HG03442 (cell line): ENCODE measurements around the gene EHD1.

Experiments
- ATAC-seq: cut with Tn5 transposase; IDR thresholded peaks from one replicate; pipeline ENCODE4 v1.9.1; 2021; ENCODE audit warnings: mild to moderate bottlenecking, moderate library complexity; ENCODE audit not compliant: unreplicated experiment

Gene EHD1

DNA sequence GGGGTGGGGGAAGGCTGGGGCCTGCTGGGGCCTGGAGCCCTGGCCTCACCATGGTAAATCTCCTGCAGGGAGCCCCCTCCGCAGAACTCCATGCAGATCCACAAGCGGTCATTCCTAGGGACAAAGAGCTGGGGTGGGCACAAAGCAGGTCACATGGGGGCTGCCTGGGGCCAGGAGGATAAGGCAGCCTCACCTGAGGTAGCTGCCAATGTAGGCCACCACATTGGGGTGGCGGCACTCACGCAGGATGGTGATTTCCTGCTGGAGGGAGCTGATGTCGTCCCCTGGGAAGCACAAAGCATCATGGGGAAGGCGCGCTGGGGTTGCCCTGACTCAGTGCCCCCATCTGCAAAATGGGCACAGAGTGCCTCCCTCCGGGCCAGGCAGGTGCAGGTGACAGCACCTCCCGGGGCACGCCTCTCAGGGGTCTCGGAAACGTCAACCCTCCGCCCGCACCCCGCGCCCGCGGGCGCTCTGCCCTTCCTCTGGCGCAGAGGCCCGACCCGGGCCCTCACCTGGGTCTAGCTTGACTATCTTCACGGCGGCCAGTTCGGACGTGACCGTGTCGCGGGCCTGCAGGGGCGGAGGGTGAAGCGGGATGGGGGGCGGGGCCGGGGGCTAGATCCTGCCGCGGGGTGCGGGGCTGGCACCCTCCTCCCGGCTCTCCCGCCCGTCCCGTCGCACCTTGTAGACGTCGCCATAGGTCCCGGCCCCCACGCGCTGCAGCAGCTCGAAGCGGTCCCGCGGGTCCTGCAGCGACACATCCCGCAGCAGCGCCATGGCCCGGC, 75.9 kb downstream of the EHD1 start:
- peak; percentile 26 for ATAC-seq
